GM19467 (cell line): Measurements from ENCODE around the gene MNAT1.
A peak's percentile ranks its signal among the peaks of the same experiment; 100 is the strongest.
"Not testable (repeated sequence)": the region's sequence is repeated elsewhere in the genome, so short reads cannot be mapped to it uniquely, and the experiment has no call there.

ENCODE experiments used
- ATAC-seq: cut with Tn5 transposase; IDR thresholded peaks from one replicate; pipeline ENCODE4 v1.9.1; 2021; ENCODE audit warnings: mild to moderate bottlenecking, moderate library complexity; ENCODE audit not compliant: unreplicated experiment

MNAT1 gene

DNA sequence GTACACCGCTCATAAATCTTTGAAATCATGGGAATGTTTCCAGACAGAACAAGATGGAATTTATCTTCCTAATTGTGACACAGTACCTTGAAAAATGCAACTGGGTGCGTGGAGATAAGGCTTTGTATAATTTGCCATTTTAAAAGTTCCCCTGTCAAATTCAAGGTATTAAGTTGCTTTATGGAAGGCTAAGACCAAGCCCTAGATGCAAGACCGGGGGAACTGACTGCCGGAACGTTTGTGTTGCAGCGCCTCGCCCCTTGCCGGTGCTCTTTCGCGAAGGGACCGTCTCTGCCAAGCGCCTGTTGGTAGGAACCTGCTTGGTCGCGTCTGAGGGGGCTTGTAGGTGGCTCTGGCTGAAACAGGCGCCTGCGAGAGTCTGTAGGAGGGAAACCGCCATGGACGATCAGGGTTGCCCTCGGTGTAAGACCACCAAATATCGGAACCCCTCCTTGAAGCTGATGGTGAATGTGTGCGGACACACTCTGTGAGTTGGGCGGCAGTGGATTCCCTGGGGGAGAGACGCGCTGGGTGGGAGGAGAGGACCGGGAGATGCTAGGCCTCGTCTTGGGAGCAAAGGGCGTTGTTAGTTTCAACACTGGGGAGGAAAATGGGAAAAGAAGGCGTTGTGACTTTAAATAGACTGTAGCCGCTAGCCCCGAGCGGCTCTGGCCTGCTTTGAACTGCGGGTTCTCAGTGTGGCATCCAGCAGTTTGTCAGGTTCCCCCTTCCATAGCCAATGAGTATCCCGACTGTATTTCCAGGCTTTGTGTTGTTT, at the start of gene MNAT1:
MNAT1 (plus strand) TSS at position 297 of the 778 bp plus-strand sequence; CDS start at position 399, 102 bp downstream.
- peak; percentile 91 for ATAC-seq

DNA sequence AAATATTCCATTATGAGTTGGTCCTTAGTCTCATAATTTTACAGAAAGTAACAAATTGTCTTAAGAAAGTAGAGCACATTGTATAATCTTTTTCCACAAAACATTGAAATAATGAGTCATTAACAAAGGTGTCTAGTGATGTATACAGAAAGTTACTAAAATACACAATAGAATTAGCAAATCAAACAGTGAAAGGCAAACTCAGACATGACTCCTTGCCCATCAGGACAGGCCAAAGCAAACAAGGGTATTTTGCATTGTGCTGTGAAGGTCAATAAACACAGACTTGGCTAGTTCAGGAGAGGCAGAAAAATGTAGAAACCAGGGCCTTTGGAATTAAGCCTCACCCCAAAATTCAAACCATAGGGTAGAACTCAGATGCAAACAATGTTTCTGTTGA, 47.7 kb upstream of the MNAT1 start:
- ATAC-seq, result no peak

DNA sequence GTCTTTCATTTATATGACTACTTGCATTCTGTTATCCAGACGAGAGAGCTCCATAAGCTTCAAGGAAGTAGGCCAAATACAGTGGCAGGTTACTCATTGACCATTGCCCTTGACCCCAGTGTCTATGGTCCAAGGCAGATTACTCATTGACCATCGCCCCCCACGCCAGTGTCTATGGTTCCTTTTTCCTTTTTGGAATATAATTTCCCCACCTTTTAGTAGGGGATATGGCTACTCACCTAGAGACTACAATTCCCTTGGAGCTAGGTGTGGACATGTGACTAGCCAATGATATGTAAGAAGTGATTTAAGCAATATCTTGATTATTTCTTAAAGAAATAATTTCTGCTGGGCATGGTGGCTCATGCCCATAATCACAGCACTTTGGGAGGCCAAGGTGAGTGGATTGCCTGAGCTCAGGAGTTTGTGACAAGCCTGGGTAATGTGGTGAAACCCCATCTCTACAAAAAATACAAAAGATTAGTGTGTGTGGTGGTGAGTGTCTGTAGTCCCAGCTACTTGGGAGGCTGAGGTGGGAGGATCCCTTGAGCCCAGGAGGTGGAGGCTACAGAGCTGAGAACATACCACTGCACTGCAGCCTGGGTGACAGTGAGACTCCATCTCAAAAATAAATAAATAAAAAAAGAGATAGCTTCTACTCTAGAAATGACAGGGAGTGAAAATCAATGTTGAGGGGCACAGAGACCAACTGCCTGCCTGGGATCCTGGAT, 43.0 kb upstream of the MNAT1 start:
- ATAC-seq, result no peak

DNA sequence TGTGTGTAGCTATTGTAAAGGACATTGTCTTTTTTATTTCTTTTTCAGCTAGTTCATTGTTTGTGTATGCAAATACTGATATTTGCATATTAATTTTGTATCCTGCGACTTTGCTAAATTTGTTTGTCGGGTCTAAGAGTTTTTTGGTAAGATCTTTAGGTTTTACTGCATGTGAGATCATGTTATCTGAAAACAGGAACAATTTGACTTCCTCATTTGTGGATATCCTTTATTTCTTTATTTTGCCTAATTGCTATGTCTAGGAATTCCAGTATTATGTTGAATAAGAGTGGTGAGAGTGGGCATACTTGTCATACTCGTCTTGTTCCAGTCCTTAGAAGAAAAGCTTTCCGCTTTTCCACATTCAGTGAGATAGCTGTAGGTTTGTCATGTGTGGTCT, 39.2 kb upstream of the MNAT1 start:
- ATAC-seq, result no peak

DNA sequence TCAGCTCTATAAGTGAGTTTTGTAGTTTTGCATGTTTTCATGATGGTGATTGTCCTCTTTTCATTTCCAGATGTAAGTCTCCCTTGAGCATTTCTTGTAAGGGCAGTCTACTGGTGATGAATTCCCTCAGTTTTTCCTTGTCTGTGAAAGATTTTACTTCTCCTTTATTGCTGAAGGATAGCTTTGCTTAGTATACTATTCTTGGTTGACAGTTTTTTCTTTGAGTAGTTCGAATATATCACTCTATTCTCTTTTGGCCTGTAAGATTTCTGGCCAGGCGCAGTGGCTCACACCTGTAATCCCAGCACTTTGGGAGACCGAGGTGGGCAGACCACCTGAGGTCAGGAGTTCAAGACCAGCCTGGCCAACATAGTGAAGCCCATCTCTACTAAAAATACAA, 34.0 kb upstream of the MNAT1 start:
- no peak for ATAC-seq

DNA sequence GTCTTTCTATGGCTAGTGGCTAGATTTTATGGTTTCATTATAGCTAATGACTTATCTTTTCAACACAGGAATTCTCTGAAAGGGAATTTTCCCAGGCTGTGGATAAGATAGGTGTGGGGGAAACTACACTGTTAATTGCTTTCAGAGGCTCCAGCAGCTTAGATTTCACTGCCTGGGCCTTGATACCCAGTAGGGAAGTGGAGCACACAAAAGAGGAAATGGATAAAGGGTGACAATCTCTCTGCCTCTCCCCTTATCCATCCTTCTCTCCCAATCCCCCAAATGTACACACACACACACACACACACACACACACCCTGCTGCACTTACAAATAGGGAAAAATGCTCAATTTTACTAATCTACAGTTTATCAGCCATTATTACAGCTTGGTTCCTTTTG, 29.5 kb upstream of the MNAT1 start:
- no peak for ATAC-seq

DNA sequence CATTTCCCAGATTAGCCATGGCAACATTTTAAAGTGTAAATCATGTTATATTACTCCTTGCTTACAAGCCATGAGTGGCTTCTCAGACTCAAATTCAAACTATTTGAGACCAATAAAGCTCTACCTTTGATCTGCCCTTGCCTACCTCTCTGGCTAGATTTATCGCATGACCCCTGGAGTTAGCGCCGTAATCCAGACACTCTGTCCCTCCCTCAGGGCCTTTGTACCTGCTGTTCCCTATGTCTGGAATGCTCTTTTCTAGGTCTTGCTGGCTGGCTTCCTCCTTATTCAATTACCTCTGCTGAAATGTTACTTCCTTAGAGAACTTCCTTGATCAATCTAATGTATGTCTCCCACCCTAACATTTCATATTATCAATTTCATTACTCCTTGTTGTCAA, 26.7 kb upstream of the MNAT1 start:
- ATAC-seq, result no peak

DNA sequence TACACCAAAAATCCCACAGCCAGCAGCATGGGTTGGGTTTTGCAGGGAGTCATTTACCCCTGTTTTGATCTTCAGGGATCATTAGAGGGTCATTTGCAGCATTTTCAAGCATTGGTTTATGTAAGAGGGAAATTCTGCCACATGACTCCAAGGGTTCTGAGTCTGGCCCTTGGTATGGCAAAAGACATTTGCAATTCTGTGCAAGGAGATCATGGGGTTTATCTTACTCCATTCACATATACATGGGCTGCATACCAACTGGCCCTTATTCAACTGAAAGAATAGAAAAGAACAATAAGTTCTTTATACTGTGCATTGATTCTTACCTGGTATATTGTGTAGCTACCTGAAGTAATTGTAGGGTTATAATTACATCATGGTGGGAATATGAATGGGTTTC, 24.1 kb upstream of the MNAT1 start:
- ATAC-seq, result no peak

DNA sequence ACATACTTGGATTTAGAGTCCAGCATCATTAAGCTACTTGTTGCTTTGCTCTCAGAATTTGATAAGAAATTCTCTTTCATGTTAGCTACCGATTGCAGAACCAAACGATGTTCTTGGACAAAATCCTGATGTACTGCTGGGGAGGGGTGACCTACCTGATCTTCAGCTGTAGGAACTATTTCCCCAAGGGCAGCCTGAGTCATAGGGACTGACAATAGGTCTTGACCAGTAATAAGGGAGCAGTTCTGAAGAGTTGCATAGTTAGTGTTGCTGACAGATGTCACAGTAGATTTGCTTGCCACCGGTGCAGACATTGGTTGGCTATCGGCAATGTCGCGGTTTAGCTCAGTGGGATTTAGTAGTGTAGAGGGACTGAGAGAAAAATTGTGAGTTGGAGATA, 21.0 kb upstream of the MNAT1 start:
- ATAC-seq, result no peak

DNA sequence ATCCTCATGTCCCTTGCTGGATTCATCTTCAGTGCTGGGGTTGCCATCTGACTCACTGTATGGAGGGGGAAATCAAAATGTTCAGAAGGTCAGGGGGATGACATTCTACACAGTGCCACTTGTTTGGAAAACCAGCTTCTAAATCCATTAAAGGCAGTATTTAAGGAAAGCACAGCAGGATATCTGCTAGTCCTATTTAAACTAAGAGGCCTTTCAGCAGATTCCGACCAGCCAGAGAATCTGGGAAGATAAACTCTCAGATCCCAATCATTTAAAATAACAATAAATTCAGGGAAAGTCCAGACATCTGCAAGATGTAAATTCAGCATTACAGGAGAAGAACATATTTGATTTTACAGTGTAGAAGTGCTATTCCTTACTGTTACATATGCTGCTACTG, 14.2 kb upstream of the MNAT1 start:
- no peak for ATAC-seq

DNA sequence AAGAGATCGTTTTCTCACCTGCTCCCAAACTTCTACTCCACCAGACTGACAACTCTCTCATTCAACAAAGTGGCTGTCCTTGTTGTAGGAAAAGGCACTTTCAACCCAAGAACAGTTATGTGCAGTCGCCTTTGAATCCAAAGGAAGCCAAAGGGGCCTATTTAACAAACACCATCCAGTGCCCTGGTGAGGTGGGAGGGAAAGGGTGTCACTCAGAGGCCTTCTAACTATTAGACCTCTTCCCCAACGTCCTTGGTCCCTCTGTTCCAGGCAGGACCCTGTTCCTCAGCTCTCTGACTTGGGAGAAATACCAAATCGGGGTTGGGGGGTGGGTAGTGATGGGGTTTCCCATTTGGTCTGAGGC, 13.6 kb upstream of the MNAT1 start:
- ATAC-seq, result no peak

DNA sequence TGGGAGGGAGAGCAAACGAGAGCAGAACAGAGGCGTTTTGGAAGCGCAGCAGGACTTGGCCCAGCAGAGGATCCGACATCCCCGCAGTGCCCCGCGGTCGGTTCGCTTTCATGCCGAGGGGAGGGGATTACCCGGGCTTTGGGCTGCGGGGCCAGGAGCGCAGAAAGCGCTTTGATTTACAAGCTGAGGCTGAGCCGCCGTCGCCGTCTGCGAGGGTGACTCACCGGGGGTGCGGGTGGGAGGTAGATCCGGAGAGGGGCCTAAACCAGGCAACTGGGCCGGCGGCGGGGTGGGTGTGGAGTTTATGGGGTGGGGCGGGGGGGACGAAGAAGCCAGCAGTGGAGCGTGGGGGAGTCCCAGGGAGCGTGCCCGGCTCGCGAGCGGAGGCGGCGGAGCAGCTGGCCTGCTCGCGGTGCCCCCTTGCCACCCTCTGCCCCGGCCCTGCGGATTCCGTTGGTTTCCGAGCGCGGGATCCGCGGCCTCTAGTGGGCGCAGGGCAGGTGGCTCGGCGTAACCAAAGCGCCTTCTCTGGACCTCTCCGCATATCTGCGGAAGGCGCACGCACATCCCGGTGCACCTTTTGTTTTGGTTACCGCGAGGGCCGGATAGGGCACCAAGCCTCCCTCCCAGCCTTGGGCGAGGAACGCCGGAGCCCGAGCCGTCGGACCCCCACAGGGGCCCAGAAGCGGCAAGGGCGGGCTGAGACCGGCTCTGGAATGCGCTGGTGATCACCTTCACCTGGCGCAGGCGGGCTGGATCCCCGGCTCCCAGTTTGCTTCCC, 13.0 kb upstream of the MNAT1 start:
- ATAC-seq, result no peak

DNA sequence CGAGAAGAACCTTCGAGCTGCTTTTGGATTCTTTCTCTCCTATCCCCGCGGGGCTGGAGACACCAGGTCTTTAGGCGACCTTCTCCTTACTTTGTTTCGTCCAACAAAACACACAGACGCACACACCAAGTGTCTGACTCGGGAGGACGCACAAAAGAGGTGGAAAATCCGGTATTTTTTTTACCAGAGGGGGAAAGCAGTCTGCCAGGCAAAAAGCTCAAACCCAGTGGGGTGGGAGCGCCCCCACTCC, 12.5 kb upstream of the MNAT1 start:
- ATAC-seq, result no peak

DNA sequence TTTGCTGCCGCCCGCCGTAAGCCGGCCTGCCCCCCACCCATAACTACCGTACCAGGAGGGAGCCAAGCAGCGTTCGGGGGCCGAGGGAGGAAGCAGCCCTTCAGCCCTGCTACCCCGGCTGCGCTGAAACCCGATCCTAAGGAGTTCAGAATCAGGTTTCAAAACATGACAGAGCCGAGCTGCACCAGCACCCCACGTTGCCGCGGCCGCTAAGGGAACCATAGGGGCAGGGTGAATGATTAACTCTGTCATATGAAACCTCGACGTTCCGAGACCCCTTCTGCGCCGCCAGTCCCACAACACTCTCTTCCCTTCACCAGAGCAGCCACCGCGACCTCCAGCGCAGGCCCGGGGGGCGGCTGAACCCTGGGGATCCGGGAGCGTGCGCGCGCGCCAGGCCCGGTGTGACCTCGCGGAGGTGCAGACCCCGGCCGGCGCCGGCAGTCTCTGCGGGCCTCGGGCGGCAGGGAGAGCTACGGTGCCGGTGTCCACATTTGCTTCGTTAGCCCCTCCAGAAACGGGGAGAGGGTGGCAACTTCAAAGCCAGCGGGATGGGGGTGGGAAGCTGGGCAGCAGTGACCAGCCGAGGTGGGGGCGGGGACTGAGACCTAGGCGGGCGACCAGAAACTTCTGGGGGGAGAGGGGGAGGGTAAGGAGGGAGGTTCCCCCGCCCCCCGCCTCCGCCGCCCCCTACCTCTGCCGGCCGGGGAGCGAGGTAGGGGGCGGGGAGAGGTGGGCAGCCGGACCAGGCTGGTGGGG, 12.0 kb upstream of the MNAT1 start:
- no peak for ATAC-seq

DNA sequence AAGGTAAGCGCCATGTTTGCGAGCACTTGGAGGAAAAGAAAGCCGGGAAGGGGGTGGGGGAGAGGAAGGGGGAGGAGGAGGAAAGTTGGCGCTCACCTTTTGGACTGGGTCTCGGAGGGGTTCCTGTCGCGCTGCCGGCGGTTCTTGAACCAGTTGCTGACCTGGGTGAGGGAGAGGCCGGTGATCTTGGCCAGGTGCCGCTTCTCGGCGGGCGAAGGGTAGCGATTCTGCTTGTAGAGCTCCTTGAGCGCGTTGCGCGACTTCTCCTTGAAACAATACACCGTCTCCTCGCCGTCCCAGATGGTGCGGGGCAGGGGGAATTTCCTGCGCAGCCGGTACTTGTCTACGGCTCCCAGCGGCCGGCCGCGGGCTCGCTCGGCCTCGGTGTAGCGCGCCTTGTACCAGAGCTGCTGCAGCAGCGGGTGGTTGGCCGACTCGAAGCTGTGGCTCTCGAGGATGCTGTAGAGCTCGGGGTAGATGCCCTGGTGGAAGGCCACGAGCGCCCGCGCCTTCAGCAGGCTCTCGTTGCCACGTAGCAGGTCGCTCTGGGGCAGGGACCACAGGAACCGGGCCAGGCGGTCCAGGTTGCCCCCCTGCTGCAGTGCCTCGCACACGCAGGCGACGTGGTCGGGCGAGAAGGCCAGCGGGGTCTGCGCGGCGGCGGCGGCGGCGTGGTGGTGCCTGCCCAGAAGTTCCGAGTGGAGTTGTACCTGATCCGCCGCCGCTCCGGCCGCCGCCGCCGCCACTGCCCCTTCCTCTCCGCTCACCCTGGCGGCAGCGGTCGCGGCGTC, 11.2 kb upstream of the MNAT1 start:
- no peak for ATAC-seq

DNA sequence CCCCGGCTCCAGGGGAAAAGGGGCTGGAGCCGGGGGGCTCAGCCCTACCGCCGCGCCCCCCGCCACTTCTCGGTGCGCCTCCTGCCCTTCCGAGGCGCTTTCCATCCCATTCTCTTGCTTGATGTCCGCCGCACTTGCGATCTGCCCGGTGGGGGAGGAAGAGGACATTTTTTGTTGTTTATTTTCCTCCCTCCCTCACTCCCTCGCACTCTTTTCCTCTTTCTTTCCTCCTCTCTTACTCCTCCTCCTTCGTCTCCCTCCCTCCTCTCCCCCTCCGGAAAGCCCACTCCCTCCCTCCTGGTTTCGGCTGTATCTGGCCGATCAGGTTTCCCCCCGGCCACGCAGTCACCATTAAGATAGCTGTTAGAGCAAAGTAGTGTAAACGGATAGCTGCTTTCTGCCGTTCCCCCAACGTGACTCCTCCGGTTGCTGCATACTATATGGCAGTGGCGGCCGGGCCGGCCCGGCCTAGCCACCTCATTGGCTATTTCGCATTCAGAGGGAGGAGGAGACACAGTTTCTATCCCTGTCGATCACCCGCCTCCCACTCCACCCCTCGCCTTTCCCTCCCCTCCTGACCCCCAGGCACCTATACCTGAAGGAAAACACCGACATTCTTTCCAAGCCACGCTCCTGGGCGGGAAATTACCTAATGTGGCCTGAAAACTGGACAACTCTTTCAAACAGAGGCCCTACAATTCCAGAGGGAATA, 10.5 kb upstream of the MNAT1 start, which contains the start of gene SIX4:
SIX4 (minus strand) TSS at position 445 of the 712 bp plus-strand sequence; CDS start at position 168, 277 bp downstream.
- ATAC-seq, result no peak

DNA sequence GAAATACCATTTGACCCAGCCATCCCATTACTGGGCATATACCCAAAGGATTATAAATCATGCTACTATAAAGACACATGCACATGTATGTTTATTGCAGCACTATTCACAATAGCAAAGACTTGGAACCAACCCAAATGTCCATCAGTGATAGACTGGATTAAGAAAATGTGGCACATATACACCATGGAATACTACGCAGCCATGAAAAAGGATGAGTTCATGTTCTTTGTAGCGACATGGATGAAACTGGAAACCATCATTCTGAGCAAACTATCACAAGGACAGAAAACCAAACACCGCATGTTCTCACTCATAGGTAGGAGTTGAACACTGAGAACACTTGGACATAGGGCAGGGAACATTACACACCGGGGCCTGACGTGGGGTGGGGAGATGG, 3.3 kb upstream of the MNAT1 start:
- not testable (repeated sequence) for ATAC-seq

DNA sequence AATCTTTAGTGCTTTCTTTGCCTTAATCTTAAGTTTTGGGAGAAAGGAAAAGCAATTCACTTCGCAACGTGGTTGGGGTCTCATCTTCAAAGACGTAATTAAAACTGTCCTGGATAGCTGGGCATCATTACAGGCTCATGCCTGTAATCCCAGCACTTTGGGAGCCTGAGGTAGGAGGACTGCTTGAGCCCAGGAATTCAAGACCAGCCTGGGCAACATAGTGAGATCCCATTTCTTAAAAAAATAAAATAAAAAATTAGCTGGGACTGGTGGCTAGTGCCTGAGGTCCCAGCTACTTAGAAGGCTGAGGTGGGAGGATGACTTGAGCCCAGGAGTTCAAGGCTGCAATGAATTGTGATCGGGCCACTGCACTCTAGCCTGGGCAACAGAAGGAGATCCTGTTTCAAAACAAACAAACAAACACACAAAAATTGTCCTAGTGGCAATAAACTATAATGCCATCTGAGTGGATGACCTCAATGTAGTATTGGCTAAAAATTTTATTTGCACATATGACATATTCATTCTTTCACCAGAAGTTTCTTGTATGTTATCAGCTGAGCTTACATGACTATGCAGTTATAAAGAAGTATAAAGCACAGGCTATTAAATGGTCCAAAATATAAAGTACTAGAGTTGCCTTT, 1.6 kb upstream of the MNAT1 start:
- no peak for ATAC-seq

DNA sequence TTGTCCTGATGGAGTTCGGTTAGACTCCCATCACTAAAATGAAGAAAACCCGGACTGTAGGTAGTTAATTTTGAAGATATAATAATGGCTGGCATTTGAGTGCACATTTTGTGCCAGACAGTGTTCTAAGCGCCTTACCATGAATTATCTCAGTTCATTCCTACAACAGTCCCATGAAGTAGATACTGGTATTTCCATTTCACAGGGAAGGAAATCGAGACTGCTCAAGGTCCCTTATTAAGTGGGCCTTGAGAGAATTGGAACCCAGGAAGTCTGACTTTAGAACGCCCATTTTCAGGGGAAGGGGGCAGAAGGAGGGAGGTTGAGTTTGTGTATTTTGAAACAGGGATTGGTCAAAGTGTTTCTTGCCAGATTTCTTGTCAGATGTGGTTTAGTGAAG, 855 bp downstream of the MNAT1 start:
- ATAC-seq, result no peak
